Activated CD4-positive, alpha-beta T cell treated with anti-CD3 and anti-CD28 coated beads, Interleukin-2, amount 50 U/mL, for 24 hours (primary cell): ENCODE measurements around the gene CMPK2.

Source experiments
- DNase-seq, 2 donors: peaks; one replicate each; pipeline ENCODE4 v3.0.0-alpha.2; 2020; ENCODE audit warnings: low read depth in 1 of 2, low spot score in 1 of 2

The CMPK2 gene

GRCh38 chr2:6813573-6813972, 52.1 kb downstream of the CMPK2 start:
- no peak for DNase-seq

GRCh38 chr2:6812857-6813530, 52.7 kb downstream of the CMPK2 start:
- DNase-seq, result no peak

DNA sequence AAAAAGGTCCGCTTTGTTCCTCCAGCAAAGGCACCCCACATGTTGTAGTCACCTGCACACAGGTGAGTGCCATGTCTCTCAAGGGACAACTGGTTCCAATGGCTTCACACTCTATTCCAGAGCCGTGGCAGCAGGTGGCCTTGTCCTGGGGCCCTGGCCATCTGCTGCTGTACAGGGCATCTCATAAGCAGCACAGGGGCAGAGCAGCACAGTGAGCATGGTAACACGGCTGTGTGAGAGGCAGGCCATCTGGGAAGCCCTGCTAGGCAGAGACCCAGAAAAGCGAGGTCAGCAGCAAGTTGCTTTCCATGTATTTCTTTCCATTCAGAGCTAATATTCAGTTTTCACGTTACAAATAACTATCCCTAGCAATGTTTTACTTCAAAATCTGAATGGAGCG, 54.7 kb downstream of the CMPK2 start:
- DNase-seq, result no peak

GRCh38 chr2:6808426-6808825, 57.3 kb downstream of the CMPK2 start:
- no peak for DNase-seq

GRCh38 chr2:6806604-6807003, 59.1 kb downstream of the CMPK2 start:
- no peak for DNase-seq

- DNase-seq, result no peak
Measured at GRCh38 chr2:6800553-6800952, 65.2 kb downstream of the CMPK2 start.
